Bone marrow (tissue), 2 donors: ENCODE data around the gene RPRML.
"Not testable (repeated sequence)": the region's sequence is repeated elsewhere in the genome, so short reads cannot be mapped to it uniquely, and the experiment has no call there.

Experiments used
- DNase-seq, 2 donors: peaks; one replicate each; lab custom pipeline; 2025; lab: John Stamatoyannopoulos, UW

RPRML gene

DNA sequence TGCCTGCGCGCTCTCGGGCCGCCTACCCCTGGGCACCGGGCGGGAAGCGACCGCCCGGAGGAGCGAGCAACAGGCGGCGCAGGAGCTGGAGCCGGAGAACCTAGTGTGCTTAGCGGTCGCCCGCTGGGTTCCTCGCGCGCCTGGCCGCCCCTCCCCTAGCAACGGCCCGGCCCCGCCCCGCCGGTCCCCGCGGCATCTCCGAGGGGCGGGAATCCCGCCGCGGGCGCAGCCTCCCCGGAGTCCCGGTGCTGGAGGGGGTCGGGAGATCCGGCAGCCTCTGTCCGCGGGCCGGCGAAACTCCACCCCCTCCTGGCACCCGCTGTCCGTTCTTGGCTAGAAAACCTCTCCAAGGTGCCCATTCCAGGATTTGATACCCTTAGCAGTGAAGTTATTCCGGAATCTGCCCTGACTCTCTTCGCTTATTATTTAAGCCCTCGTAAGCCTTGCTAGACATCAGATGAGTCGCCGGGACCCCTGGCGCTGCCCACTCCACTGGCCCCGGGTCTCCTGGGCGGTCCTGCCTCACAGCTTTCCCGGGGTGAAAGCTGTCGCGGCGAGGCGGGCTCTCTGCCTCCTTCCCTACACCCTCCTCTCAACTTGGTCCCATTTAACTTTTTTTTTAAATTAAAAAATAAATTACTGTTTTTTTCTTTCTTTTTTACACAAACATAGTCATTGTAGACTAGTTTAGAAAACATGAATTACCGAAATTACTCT lies at the start of gene RPRML:
RPRML (minus strand) TSS at position 107 of the 717 bp plus-strand sequence. CDS start 246 bp downstream, outside the sequence.
- DNase-seq: no peak

DNA sequence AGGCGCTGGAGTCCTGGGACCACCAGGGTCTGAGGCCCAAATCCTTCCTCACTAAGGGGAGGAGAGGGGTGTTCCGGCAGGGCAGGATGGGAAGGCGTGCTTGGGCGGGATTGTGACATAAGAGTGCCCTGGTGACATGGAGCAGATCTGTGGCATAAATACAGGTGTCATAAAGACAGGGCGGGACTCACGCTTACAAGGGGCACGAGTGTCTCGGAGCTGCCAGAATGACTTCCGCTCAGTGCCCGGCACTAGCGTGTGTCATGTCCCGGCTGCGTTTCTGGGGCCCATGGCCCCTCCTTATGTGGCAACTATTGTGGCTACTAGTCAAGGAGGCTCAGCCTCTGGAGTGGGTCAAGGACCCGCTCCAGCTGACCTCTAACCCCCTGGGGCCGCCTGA lies 37.9 kb upstream of the RPRML start:
- not testable (repeated sequence) for DNase-seq

DNA sequence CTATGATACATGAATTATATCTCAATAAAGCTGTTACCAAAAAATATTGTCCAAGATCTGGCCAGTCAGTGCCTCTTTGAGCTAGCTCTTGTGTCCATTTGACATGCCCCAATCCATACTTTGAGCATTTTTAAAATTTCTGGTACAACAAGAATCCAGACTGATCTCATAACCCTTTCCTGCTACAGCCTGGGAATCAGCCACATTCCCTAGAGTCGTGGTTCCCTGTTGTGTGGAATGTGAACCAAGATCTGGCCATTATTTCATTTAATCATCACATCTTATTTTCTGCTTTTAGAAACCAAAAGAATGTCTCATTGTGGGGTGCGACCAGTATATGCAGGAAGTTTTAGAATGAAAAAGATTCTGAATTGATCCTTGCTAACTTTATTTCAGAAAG lies 34.3 kb upstream of the RPRML start:
- no peak for DNase-seq

DNA sequence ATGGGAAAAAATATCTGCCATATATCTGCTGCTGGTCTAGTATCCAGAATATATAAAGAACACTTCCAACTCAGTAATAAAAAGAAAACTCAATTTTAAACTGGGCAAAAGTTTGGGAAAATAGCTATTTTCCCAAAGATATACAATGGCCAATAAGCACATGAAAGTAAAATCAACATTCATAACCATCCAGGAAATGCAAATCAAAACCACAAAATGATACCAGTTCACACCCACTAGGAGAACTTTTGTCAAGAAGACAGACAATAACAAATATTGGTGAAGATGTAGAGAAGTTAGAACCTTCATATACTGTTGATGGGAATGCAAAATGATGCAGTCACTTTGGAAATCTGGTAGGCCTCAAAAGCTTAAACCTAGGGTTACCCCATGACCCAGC lies 33.4 kb upstream of the RPRML start:
- no peak for DNase-seq

DNA sequence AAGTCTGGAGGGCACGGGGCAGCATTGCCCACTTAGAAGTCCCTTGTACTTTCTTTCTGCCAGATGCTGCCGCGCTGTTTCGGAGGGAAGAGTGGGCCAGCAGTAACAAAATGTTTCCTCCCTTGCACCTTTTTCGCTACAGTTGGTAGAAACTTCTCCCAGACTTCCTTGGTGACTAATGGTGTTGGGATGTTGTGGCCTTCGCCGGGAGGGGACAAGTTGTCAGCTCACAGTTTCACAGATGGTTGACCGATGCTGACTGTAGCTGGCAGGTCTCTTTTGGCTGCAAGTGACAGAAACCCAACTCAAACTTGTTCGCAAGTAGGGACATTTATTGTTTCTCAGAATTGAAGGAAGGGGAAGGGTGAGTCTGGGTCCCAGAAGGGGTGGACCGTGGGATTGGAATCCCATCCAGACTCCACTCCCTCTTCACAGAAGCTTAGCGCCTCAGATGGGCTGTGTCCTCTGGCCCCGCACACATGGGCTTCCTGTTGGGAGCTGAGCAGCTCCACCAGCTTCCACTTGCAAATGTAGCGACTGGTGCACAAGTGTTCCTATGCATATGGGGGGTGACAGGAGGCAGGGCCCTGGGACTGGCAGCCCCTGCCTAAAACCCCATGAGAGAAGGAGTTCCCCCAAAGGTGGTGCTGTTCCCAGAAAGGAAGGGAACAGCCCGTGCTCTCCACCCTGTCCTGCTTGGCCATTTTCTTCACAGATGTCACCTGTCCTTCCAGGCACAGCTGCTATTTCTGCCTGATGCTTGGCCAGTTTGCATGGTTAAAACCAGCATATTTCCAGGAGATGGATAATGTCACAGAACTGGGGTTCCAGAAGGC lies 30.9 kb upstream of the RPRML start:
- no peak for DNase-seq

DNA sequence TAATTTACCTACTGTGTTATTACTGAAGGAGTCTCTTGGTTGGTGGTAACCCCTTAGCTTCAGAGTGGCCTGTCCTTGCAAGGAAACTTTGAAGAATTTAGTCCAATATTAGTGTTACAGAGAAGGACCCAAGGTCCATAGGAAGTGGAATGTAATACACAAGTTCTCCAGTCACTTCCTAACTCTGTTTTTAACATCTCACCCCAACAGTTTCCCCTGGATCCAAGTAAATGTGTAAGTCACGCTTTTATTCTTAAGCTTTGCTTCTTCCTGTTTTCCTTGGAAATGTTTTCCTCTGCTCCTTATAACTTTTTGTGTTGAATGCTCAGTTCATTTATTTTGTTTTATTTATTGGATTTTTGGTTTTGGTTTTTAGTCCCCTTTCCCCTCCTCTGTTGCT lies 25.9 kb upstream of the RPRML start:
- no peak for DNase-seq

DNA sequence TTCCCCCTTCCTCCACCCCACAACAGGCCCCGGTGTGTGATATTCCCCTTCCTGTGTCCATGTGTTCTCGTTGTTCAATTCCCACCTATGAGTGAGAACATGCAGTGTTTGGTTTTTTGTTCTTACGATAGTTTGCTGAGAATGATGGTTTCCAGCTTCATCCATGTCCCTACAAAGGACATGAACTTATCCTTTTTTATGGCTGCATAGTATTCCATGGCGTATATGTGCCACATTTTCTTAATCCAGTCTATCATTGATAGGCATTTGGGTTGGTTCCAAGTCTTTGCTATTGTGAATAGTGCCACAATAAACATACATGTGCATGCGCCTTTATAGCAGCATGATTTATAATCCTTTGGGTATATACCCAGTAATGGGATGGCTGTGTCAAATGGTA lies 24.8 kb upstream of the RPRML start:
- not testable (repeated sequence) for DNase-seq

DNA sequence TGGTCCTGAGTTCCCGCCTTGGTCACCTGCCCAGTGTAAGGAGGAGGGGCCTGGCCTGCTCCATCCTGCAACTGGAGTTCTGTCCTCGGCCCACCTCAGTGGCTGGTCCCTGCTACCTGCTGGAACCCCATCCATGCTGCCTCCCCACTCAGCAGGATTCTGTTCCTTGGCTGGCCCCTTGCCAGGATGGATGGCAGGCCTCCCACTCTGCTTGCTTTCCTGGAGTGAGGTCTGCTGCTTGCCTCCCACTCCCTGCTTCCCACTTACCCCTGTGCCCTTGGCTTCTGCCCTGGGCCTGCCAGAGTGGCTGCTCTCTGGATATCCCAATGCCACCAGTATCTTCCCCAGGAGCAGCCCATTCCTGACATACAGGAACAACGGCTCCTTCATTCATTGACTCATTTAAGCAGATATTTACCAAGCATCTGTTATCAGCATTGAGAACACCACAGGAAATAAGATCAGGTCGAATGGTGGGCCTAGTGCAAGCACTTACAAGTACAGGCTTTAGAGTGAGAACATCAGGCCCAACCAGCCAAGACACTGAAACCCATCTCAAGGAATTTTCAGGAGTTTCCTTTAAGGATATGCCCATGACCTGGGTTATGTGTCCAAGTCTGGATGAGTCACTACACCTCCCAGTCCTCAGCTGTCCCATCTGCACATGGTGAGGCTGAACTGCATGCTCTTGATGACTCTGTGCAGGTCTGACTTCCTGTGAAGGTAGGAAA lies 17.0 kb upstream of the RPRML start:
- no peak for DNase-seq

DNA sequence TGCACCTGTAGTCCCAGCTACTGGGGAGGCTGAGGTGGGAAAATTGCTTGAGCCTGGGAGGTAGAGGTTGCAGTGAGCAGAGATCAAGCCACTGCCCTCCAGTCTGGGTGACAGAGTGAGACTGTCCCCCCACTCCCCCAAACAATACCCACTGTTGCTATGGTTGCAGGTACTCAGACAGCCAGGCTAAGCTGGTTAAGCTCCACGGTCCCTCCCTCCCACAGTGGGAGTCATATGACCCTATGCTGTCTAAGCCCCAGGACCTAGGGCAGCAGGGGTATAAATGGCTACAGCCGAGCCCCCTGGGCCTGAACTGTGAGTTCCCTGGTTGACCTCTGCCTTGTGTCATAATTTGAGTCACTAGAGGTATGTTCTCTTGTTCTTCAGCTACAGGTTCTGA lies 15.9 kb upstream of the RPRML start:
- DNase-seq: no peak

DNA sequence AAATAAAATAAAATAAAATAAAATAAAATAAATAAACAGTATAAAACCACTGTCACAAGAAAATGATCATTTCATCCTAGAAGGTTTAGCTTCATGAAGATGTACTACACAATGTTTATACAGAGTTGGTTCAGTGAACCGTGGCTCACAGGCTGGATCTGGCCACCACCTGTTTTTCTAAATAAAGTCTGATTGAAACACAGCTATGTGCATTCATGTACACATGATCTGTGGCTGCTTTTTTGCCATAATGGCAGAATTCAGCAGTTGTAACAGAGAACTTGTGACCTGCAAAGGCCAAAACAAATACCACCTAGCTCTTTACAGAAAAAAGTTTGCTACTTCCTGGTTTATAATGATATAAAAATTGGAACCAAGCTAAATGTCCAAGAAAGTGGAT lies 12.6 kb upstream of the RPRML start:
- DNase-seq: no peak

DNA sequence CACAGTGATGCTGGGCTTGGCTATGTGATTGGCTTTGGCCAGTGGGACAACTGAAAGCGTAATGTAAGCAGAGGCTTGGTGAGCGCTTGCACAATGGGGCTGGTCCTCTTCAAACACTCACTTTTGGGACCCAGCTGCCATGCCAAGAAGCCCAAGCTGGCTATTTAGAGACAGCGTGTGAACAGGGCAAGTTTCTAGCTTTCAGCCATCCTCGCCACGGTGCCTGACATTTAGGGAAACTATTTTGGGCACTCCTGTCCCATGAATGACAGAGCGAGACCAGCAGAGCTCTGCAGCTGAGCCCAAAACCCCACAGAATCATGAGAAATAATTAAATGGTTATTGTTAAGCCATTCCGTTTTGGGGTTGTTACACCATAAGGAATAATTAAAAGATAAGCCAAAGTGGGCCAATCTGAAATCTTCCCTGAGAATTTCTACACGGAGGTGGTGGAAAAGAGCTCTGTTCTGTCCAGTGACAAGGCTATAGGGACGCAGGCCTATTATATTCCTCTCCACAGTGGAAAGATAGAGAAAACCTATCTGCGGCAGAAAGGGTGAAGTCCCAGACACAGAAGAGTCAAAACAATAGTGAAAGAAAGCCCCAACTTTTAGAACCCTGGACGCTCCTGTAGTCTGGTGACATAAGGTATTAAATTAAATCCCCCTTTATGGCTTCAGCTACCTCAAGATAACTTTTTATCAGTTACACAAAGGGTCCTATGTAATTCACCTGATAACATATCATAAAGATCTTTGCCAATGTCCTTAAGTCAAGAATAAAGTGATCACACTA lies 10.8 kb upstream of the RPRML start:
- DNase-seq: no peak

DNA sequence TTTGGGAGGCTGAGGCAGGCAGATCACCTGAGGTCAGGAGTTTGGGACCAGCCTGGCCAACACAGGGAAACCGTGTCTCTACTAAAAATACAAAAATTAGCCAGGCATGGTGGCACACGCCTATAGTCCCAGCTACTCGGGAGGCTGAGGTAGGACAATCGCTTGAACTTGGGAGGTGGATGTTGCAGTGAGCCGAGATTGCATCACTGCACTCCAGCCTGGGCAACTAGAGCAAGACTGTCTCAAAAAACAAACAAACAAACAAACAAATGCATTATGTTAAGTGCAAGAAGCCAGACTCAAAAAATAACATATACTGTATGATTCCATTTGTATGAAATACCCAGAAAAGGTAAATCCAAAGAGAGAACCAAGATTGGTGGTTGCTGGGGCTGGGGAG lies 8.9 kb upstream of the RPRML start:
- not testable (repeated sequence) for DNase-seq

DNA sequence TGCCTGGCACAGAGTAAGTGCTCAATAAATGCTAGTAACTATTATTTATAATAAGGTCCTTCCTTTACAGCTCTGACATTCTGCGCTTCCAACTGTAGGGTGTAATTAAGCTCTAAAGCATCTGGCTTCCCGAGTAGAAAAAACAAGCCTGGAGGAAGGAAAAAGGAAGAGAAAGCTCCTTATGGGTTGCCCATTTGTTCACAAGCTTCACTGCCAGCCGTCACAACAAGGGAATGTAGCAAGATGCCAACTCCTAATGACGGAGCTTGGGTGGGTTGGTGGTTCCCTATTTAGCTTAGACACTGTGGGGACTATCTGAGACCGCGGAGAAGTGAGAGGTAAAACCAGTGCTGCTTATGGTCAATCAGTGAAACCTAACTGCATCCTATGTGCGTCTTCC lies 7.3 kb upstream of the RPRML start:
- DNase-seq: no peak

DNA sequence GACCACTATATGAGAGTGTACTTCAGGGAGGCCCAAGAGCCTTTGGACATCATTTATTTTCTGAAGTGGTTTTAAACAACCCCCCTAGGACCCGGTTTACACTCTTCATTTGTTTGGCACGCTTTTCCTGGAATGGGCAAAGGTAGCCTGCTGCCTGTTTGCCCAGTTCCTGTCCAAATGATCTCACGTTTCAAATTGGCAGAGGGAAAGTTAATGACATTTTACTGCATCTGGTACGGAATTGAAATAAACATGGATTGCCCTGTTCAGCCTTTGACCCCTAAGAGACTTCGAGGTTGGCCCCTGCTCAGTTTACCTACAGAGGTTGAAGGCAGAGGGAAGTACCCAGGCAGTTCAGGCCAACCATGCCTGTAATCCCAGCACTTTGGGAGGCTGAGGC lies 5.8 kb upstream of the RPRML start:
- DNase-seq: no peak

DNA sequence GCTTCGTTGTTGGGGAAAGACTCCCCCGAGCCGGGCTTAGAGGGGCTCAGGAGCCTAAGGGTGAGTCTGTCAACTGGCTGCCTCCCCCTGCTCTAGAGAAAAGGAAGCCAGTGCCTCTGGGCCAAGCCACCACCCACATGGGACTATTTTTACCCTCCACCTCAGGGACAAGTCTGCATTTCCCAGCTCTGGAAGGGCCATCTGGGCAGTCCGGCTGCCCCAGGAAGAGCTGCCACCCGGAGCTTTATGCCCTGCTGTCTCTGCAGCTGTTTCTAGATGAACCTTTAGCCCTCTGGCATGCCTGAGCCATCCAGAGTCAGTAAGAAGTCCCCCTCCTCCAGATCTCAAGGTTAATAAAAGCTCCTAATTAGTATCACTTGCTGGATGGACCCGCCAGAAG lies 5.3 kb upstream of the RPRML start:
- DNase-seq: no peak

DNA sequence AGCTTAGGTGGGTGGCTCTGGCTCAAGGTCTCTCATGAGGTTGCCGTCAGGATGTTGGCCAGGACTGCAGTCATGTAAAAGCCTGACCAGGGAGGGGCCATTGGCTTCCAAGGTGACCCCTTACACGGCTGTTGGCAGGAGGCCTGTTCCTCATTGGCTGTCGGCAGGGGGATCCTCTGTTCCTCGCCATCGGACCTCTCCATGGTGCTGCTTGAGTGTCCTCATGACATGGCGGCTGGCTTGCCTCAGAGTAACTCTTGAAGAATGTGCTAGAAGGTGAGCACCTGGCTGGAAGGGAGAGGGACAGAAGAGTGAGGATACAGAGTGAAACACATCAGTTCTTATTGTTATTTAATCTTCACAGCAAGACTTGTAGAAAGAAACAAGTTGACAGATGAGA lies 4.7 kb upstream of the RPRML start:
- DNase-seq: no peak

DNA sequence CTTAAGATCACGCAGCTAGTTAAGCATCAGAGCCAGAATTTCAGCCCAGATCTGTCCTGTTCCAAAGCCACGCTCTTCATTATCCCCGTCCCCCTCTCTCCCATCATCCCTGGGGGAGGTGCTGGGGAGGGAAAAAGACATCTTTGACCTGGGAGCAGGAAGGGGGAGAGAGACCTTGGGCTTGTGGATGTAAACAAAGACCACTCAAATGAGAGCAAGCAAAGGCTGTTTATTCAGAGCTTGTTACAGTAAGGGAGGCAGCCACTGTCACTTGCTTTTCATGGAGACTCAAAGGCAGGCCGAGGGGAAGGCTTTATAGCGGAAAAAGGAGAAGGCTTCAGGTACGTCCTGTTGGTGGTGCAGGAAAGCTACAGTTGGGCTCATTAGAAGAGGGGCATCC lies 3.5 kb upstream of the RPRML start:
- no peak for DNase-seq

DNA sequence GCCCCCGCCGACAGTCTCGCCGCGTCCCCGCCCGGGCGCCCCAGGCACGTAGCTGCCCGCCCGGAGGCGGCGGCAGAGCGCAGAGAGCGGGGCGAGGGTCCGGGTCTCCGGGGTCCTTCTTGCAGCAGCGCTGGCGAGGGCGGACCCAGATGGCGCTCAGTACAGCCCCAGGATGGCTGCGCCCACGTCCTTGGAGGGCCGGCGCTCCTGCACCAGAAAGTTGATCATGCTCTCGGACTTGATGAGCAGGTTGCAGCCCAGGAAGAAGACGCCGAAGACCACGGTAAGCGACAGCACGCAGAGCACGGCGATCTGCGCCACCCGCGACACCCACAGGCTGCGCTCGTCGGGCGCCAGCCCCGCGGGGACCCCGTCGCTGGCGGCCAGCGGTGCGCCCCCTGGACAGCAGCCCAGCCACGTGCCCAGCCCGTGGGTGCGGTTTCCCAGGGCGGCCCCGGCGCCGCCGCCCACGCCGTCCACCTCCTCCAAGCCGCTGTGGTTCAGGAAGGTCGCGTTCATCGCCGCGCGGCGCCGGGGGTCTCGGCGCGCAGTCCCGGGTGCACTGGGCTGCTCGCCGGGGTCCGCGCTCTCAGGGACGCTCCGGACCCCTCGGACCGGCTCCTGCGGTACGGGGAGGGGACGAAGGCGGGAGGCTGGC lies 435 bp downstream of the RPRML start:
- DNase-seq: no peak

DNA sequence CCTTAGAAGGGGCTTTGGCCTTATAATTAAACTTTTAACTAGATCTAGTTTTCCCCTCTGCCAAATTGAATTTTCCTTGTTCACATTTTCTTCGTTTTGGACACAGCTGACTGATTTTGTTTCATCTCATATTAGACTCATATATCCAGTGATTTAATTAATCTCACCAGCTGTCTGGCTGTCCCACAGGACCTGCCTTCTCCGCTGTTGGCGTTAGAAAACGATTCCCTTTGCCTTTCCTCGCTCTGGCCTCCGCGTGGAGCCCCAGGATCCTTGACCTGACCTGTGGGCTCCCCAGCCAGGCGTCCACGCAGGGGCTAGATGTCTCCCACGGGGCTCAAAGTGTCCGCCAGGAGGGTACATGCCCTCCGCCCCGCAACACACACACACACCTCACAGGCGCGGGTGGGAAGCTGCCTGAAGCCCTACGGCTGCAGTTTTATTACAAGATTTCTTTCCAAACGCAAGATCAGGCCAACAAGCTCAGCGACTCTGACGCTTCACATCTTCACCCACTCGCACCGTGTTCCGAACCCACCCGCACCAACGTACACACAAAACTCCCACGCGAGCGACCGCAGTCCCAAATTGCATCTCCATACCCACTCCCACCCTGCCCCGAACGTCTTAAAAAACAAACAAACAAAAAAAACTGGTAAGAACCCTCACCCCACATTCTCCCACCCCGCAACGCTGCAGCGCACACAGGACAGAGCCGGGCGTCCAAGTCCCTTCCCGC lies 1.1 kb downstream of the RPRML start:
- no peak for DNase-seq

DNA sequence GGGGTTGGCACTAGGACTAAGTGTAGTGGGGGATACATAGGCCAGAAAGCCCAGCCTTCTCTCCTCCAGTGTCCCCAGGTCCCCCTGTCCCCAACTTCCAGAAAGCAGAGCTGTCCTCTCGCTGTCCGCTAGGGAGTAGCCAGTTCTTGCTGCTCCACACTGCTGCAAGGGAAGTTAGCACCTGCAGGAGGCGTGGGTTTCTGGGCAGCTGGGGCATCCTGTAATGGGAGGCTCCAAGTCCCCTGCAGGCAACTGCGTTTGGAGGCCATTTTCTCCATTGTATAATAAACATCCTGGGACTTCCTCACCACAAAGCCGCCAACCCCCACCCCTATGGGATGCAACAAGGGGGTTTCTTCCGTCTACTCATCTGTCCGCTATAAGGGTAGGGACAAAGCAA lies 1.7 kb downstream of the RPRML start:
- no peak for DNase-seq
